ENCODE measurements around the gene HOMEZ. TPM values are rescaled to one million over a fixed set of nuclear protein-coding genes. Genes with fewer than 3 reads are reported as not detected.

HOMEZ gene
- total and polyA plus RNA-seq, 2 donors (not counting 3 experiments of a cell fraction or from before 2014, with no cell fraction given) = 11.3 to 16.8 TPM

GRCh38 chr14:23286902-23287479 is 1.1 kb upstream of the HOMEZ start:
- H3K4me1 ChIP-seq (ENCODE audit: control insufficient read depth, extremely low read depth, insufficient read depth, low read length) = peaks cover 21% of the 10 kb centered on the region
- no peaks in the 10 kb centered on the region for H3K9me3 ChIP-seq (replicated peaks; ENCODE audit: control insufficient read depth, insufficient read depth, low read length)
- H3K79me2 ChIP-seq (ENCODE audit: control insufficient read depth, insufficient read depth, low read length) = peaks cover 14% of the 10 kb centered on the region
- H3K4me2 ChIP-seq (ENCODE audit: insufficient read depth, low read length) = peak overlapping the region; percentile 92
- dilution Hi-C loops (cut with MboI; ENCODE audit: extremely low pct_ligation_motif_present, low sequenced_read_pairs) (no loop called here), intact Hi-C loops (cut with micrococcal nuclease) (loop anchor here (1.0 to 2.0 kb wide), 4 partner anchors 8 to 182 kb away; partner anchors contain the start of genes NGDN and PABPN1)
- no peak for DNase-seq (ENCODE audit: low read depth, low spot score)
- no peaks in the 10 kb centered on the region for H3K36me3 ChIP-seq (ENCODE audit: control insufficient read depth in 2 of 2, extremely low read depth in 1 of 2, insufficient read depth in 2 of 2, low read length in 2 of 2)
- peak overlapping the region in 2 of 3 experiments; percentile 78 to 79 for H3K4me3 ChIP-seq (replicated peaks in 1 of 3; ENCODE audit: insufficient read depth in 1 of 3, low read depth in 1 of 3, low read length in 3 of 3)
- H2AFZ ChIP-seq (ENCODE audit: low read depth, low read length) = peak overlapping the region; percentile 90
- no TSS peak for BruUV-seq (replicated peaks)
- ChIA-PET POLR2A (interaction anchor here (1.1 kb wide), 1 partner anchor 14 kb away, joined by 5 read pairs; no protein-coding TSS in a partner anchor), CTCF (interaction anchor here (0.8 to 4.7 kb wide), 9 partner anchors 7 to 166 kb away, joined by 3 to 36 read pairs (median 4); partner anchors contain the start of gene PABPN1)
- no peaks in the 10 kb centered on the region for H4K20me1 ChIP-seq (replicated peaks; ENCODE audit: control insufficient read depth, extremely low read depth, insufficient read depth, low read length)
- no peaks in the 10 kb centered on the region for H3K9me1 ChIP-seq (replicated peaks; ENCODE audit: control insufficient read depth, extremely low read depth, insufficient read depth, low read length)
- H3K27me3 ChIP-seq (ENCODE audit: control insufficient read depth in 2 of 2, insufficient read depth in 2 of 2, low read length in 2 of 2) = peaks cover 2 to 12% of the 10 kb centered on the region in 2 experiments
- peak overlapping the region; percentile 65 for H3K27ac ChIP-seq (ENCODE audit: insufficient read depth, low read depth, low read length)
- TF ChIP-seq POLR2AphosphoS5 (IDR thresholded peaks at IDR 0.05; ENCODE audit: insufficient read depth, low read depth, low read length) = no peak
- no peak for TF ChIP-seq MAX (IDR thresholded peaks at IDR 0.05; ENCODE audit: insufficient read depth, insufficient read length)
- no peak for TF ChIP-seq EZH2 (IDR thresholded peaks at IDR 0.05; ENCODE audit: borderline replicate concordance, low read depth, low read length, severe bottlenecking)
- no peak for TF ChIP-seq MYC (IDR thresholded peaks at IDR 0.05; ENCODE audit: low read depth, low read length)
- no peak for TF ChIP-seq GATA2 (IDR thresholded peaks at IDR 0.05; ENCODE audit: insufficient read depth, insufficient read length, low read depth, low read length)
- no peak for TF ChIP-seq JUN (IDR thresholded peaks at IDR 0.05; ENCODE audit: borderline replicate concordance, insufficient read depth, insufficient read length, low read depth)
- TF ChIP-seq POLR2A (IDR thresholded peaks at IDR 0.05; ENCODE audit: low read depth, low read length) = no peak
- FAIRE-seq = no peak
- peak overlapping the region; percentile 61 for H3K9ac ChIP-seq (replicated peaks; ENCODE audit: extremely low read depth, insufficient read depth, low read length)

All from endothelial cell of umbilical vein (primary cell).